Effector memory CD8-positive, alpha-beta T cell (primary cell): ENCODE data around the gene COX10.

Experiments
- ATAC-seq: fragments of 150-1000 bp; cut with Tn5 transposase; replicated peaks from 2 replicates; pipeline ENCODE4 v1.10.0; 2021; ENCODE audit warnings: mild to moderate bottlenecking, moderate library complexity
- DNase-seq, 3 experiments: peaks; one replicate each; pipeline ENCODE4 v3.0.0; 2021
- H3K27ac Mint-ChIP-seq, 2 donors: one replicate each; pipeline ENCODE4 v1.8.0; 2022; ENCODE audit warnings: mild to moderate bottlenecking in 2 of 2, mixed read lengths in 2 of 2, moderate library complexity in 2 of 2
- H3K27me3 Mint-ChIP-seq, 2 donors: one replicate each; pipeline ENCODE4 v1.8.0; 2022; ENCODE audit warnings: mixed read lengths in 2 of 2
- H3K36me3 Mint-ChIP-seq: one replicate; pipeline ENCODE4 v1.8.0; 2022; ENCODE audit warnings: mild to moderate bottlenecking, moderate library complexity, mixed read lengths; ENCODE audit not compliant: insufficient read depth
- H3K4me1 Mint-ChIP-seq, 2 donors: one replicate each; pipeline ENCODE4 v1.8.0; 2022; ENCODE audit warnings: low read depth in 2 of 2, mixed read lengths in 2 of 2
- H3K4me3 Mint-ChIP-seq, 2 donors: one replicate each; pipeline ENCODE4 v1.8.0; 2022; ENCODE audit warnings: mild to moderate bottlenecking in 2 of 2, mixed read lengths in 2 of 2, moderate library complexity in 2 of 2
- H3K9me3 Mint-ChIP-seq, 2 donors: one replicate each; pipeline ENCODE4 v1.8.0; 2022; ENCODE audit warnings: mixed read lengths in 2 of 2

The COX10 gene

GRCh38 chr17:14086189-14086588 lies 16.9 kb downstream of the COX10 start:
- ATAC-seq (no peak), DNase-seq (no peak)
- Mint-ChIP-seq H3K9me3 (no peaks in the 10 kb centered on the region), H3K4me1 (peaks cover 24 to 40% of the 10 kb centered on the region in 2 donors), H3K27ac (no peak overlapping the region), H3K4me3 (no peak overlapping the region), H3K36me3 (peaks cover 7% of the 10 kb centered on the region), H3K27me3 (no peaks in the 10 kb centered on the region)

GRCh38 chr17:14089179-14089578 lies 19.9 kb downstream of the COX10 start:
- peaks cover 7% of the 10 kb centered on the region for H3K36me3 Mint-ChIP-seq
- no peak for DNase-seq
- H3K4me1 Mint-ChIP-seq: peaks cover 18 to 39% of the 10 kb centered on the region in 2 donors
- H3K27ac Mint-ChIP-seq: peak overlapping the region in 1 of 2 donors; percentile 56
- H3K27me3 Mint-ChIP-seq: no peaks in the 10 kb centered on the region
- no peaks in the 10 kb centered on the region for H3K9me3 Mint-ChIP-seq
- H3K4me3 Mint-ChIP-seq: no peak overlapping the region
- no peak for ATAC-seq

GRCh38 chr17:14091367-14091766 lies 22.1 kb downstream of the COX10 start:
- H3K4me1 Mint-ChIP-seq: peaks cover 25 to 37% of the 10 kb centered on the region in 2 donors
- no peaks in the 10 kb centered on the region for H3K9me3 Mint-ChIP-seq

GRCh38 chr17:14092808-14093207 lies 23.5 kb downstream of the COX10 start:
- peak overlapping the region in 1 of 2 donors; percentile 70 for H3K27ac Mint-ChIP-seq
- no peak overlapping the region for H3K4me3 Mint-ChIP-seq
- H3K9me3 Mint-ChIP-seq: no peaks in the 10 kb centered on the region
- ATAC-seq (no peak), DNase-seq (no peak)
- H3K27me3 Mint-ChIP-seq: no peaks in the 10 kb centered on the region
- H3K4me1 Mint-ChIP-seq: peaks cover 20 to 26% of the 10 kb centered on the region in 2 donors
- peaks cover 2% of the 10 kb centered on the region for H3K36me3 Mint-ChIP-seq

More at GRCh38 chr17:14091367-14091766, 22.1 kb downstream of the COX10 start:
- peaks cover 7% of the 10 kb centered on the region for H3K36me3 Mint-ChIP-seq
- ATAC-seq (no peak), DNase-seq (no peak)
- no peaks in the 10 kb centered on the region for H3K27me3 Mint-ChIP-seq
- no peak overlapping the region for H3K4me3 Mint-ChIP-seq
- no peak overlapping the region for H3K27ac Mint-ChIP-seq

GRCh38 chr17:14094676-14095601 lies 25.6 kb downstream of the COX10 start:
- H3K4me3 Mint-ChIP-seq: no peak overlapping the region
- H3K9me3 Mint-ChIP-seq: no peaks in the 10 kb centered on the region
- DNase-seq (no peak), ATAC-seq (no peak)
- H3K36me3 Mint-ChIP-seq: no peaks in the 10 kb centered on the region
- no peak overlapping the region for H3K27ac Mint-ChIP-seq
- peaks cover 12 to 13% of the 10 kb centered on the region in 2 donors for H3K4me1 Mint-ChIP-seq
- H3K27me3 Mint-ChIP-seq: no peaks in the 10 kb centered on the region

- H3K36me3 Mint-ChIP-seq: no peaks in the 10 kb centered on the region
- H3K9me3 Mint-ChIP-seq: no peaks in the 10 kb centered on the region
- no peak overlapping the region for H3K27ac Mint-ChIP-seq
- DNase-seq (no peak), ATAC-seq (no peak)
- no peak overlapping the region for H3K4me3 Mint-ChIP-seq
- peaks cover 8 to 11% of the 10 kb centered on the region in 2 donors for H3K4me1 Mint-ChIP-seq
- no peaks in the 10 kb centered on the region for H3K27me3 Mint-ChIP-seq
Measured at GRCh38 chr17:14095631-14096030, 26.3 kb downstream of the COX10 start.

- Mint-ChIP-seq H3K4me3 (no peak overlapping the region), H3K4me1 (peaks cover 7 to 11% of the 10 kb centered on the region in 2 donors), H3K36me3 (no peaks in the 10 kb centered on the region), H3K9me3 (no peaks in the 10 kb centered on the region), H3K27ac (no peak overlapping the region), H3K27me3 (no peaks in the 10 kb centered on the region)
- DNase-seq (no peak), ATAC-seq (no peak)
Measured at GRCh38 chr17:14098246-14098645, 28.9 kb downstream of the COX10 start.

GRCh38 chr17:14101976-14102375 lies 32.7 kb downstream of the COX10 start:
- no peak for DNase-seq
- Mint-ChIP-seq H3K4me1 (peaks cover 0 to 3% of the 10 kb centered on the region in 2 donors), H3K27ac (no peak overlapping the region), H3K36me3 (peaks cover 3% of the 10 kb centered on the region), H3K4me3 (no peak overlapping the region), H3K9me3 (no peaks in the 10 kb centered on the region), H3K27me3 (no peaks in the 10 kb centered on the region)
- ATAC-seq: no peak

- no peaks in the 10 kb centered on the region for H3K9me3 Mint-ChIP-seq
- H3K27me3 Mint-ChIP-seq: no peaks in the 10 kb centered on the region
- H3K4me1 Mint-ChIP-seq: peaks cover 14 to 16% of the 10 kb centered on the region in 2 donors
- H3K4me3 Mint-ChIP-seq: no peak overlapping the region
- DNase-seq (no peak), ATAC-seq (no peak)
- peaks cover 3% of the 10 kb centered on the region for H3K36me3 Mint-ChIP-seq
- no peak overlapping the region for H3K27ac Mint-ChIP-seq
Measured at GRCh38 chr17:14103836-14104235, 34.5 kb downstream of the COX10 start.

- Mint-ChIP-seq H3K9me3 (no peaks in the 10 kb centered on the region), H3K4me1 (peaks cover 14 to 16% of the 10 kb centered on the region in 2 donors), H3K27me3 (no peaks in the 10 kb centered on the region), H3K4me3 (no peak overlapping the region), H3K27ac (no peak overlapping the region), H3K36me3 (peaks cover 3% of the 10 kb centered on the region)
- no peak for DNase-seq
- no peak for ATAC-seq
Measured at GRCh38 chr17:14104734-14105133, 35.4 kb downstream of the COX10 start.

GRCh38 chr17:14107889-14108288 lies 38.6 kb downstream of the COX10 start:
- Mint-ChIP-seq H3K4me3 (no peak overlapping the region), H3K27me3 (no peaks in the 10 kb centered on the region), H3K36me3 (peaks cover 3% of the 10 kb centered on the region), H3K9me3 (no peaks in the 10 kb centered on the region), H3K27ac (no peak overlapping the region), H3K4me1 (peaks cover 19 to 25% of the 10 kb centered on the region in 2 donors)
- ATAC-seq: no peak
- no peak for DNase-seq

- H3K9me3 Mint-ChIP-seq: no peaks in the 10 kb centered on the region
- no peak overlapping the region for H3K27ac Mint-ChIP-seq
- no peaks in the 10 kb centered on the region for H3K36me3 Mint-ChIP-seq
- ATAC-seq: no peak
- no peaks in the 10 kb centered on the region for H3K27me3 Mint-ChIP-seq
- peaks cover 32 to 43% of the 10 kb centered on the region in 2 donors for H3K4me1 Mint-ChIP-seq
- no peak for DNase-seq
- H3K4me3 Mint-ChIP-seq: no peak overlapping the region
Measured at GRCh38 chr17:14112407-14112806, 43.1 kb downstream of the COX10 start.

GRCh38 chr17:14113137-14113536 lies 43.8 kb downstream of the COX10 start:
- peak overlapping the region in 1 of 2 donors; percentile 3 for H3K27ac Mint-ChIP-seq
- ATAC-seq (no peak), DNase-seq (no peak)
- H3K9me3 Mint-ChIP-seq: no peaks in the 10 kb centered on the region
- H3K36me3 Mint-ChIP-seq: no peaks in the 10 kb centered on the region
- H3K4me3 Mint-ChIP-seq: no peak overlapping the region
- H3K27me3 Mint-ChIP-seq: no peaks in the 10 kb centered on the region
- peaks cover 25 to 35% of the 10 kb centered on the region in 2 donors for H3K4me1 Mint-ChIP-seq
